ENCODE data around the gene TOR1A. TPM values are rescaled to one million over a fixed set of nuclear protein-coding genes. Genes with fewer than 3 reads are reported as not detected.

Gene TOR1A, protein sequence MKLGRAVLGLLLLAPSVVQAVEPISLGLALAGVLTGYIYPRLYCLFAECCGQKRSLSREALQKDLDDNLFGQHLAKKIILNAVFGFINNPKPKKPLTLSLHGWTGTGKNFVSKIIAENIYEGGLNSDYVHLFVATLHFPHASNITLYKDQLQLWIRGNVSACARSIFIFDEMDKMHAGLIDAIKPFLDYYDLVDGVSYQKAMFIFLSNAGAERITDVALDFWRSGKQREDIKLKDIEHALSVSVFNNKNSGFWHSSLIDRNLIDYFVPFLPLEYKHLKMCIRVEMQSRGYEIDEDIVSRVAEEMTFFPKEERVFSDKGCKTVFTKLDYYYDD
- 55.8 to 62.4 TPM (median 60.4 TPM) in 5 replicates for total RNA-seq (2022; extraction: Qiagen RNA extraction; ENCODE audit: low read depth)

DNA sequence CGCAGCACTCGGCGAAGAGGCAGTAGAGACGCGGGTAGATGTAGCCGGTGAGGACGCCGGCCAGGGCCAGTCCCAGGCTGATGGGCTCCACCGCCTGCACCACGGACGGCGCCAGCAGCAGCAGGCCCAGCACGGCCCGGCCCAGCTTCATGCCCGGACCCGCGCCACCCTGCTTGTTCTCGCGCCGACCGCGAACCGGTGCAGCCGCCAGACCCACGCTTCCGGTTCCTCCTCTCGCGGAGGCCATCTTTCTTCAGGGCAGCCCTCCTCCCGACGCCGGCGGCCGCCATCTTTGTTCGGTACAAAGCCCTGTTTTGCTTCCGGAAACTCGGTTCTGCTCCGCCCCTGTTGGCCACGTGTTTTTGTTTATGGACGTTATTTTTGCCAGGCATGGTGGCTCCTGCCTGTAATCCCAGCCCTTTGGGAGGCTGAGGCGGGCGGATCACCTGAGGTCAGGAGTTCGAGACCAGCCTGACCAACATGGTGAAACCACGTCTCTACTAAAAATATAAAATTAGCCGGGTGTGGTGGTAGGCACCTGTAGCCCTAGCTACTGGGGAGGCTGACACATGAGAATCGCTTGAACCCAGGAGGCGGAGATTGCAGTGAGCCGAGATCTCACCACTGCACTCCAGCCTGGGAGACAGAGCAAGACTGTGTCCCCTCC lies at the start of gene TOR1A:
Gene TOR1A (minus strand): TSS at position 202 of the 667 bp plus-strand sequence. CDS start 51 bp downstream, at position 151.

DNA sequence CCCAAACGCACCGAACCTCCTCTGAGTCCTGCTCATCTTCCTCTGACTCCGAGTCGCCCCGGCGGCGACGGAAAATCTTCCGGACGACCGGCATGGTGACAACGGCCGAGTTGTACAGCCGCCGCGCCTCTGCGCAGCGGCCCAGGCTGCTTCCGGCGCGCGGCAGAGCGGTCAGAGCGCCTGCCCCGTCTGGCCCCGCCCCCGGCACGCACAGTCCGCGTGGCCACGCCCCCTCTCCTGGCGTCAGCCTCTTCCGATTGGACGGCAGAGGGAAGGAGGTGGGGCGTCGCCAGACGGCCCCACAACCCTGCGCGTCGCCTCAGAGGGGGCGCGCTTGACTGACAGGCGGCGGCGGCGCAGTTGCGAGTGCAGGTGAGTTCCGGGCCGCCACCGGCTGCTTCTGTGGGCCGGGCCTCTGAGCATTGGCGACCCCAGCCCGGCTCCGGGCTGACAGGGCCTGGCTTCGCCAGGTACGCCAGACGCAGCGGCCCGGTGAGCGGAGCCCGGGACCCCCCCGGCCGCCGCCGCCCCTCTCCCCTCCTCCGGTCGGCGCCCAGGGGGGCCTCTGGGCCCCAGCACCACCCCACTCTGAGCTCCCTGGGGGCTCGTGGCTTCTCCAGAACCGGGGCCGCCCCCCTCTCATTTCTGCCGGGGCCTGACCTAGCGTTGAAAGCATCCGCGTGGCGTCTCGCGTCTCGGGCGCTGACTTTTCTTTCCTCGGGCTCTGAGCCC lies 11.4 kb upstream of the TOR1A start, which contains the start of the genes C9orf78 and USP20:
Gene C9orf78 (minus strand): TSS at position 148 of the 732 bp plus-strand sequence. CDS start 54 bp downstream, at position 94.
Gene USP20 (plus strand): TSS at position 331 of the 732 bp plus-strand sequence. CDS start 17,098 bp downstream, outside the sequence.

DNA sequence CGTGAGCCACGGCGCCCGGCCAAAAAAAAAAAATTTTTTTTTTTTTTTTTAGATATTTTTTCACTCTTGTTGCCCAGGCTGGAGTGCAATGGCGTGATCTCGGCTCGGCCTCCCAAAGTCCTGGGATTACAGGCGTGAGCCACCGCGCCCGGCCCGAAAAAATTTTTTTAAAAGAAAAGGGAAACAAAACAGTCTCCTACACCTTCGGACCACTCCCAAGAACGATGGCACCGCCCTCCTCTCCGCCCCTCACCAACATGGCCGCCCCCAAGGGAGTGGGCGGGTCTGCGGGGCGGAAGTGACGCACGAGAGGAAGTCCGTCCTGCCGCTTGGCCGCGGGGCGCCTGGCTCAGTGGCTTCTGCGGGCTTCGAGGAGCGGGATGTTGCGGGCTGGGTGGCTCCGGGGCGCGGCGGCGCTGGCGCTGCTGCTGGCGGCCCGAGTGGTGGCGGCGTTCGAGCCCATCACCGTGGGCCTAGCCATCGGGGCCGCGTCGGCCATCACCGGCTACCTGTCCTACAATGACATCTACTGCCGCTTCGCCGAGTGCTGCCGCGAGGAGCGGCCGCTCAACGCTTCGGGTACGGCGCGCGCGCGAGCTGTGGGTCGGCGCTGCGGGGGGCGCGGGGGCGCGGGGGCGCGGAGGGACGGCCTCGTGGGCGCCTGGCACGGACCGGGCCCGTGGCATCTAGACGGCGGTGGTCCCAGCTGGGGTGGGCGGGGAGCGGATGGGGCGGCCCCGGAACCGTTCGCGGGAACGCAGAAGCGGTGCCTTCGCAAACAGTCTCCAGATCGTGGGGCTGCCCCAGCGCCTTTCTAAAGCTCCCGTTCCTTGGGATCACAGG lies 20.9 kb downstream of the TOR1A start, which contains the start of gene TOR1B:
Gene TOR1B (plus strand): TSS at position 352 of the 843 bp plus-strand sequence. CDS start 29 bp downstream, at position 381.

Other genes starting within 250 kb of the TOR1A start
- not detected in 5 replicates for gene C9orf50, start 203.0 kb downstream of the TOR1A start, total RNA-seq (2022; extraction: Qiagen RNA extraction; ENCODE audit: low read depth)
- 71.6 to 104 TPM (median 93.0 TPM) in 5 replicates for gene NTMT1, start 198.0 kb downstream of the TOR1A start, total RNA-seq (2022; extraction: Qiagen RNA extraction; ENCODE audit: low read depth)
- 16.9 to 26.8 TPM (median 25.8 TPM) in 5 replicates for gene ASB6, start 182.0 kb downstream of the TOR1A start, total RNA-seq (2022; extraction: Qiagen RNA extraction; ENCODE audit: low read depth)
- 3.6 to 12.5 TPM (median 11.3 TPM) in 5 replicates for gene PRRX2, start 158.5 kb downstream of the TOR1A start, total RNA-seq (2022; extraction: Qiagen RNA extraction; ENCODE audit: low read depth)
- 117 to 168 TPM (median 139 TPM) in 5 replicates for gene PTGES, start 71.1 kb downstream of the TOR1A start, total RNA-seq (2022; extraction: Qiagen RNA extraction; ENCODE audit: low read depth)
- gene TOR1B, start 21.0 kb downstream of the TOR1A start, total RNA-seq (2022; extraction: Qiagen RNA extraction; ENCODE audit: low read depth) = 21.3 to 25.8 TPM (median 24.3 TPM) in 5 replicates
- gene C9orf78, start 11.1 kb upstream of the TOR1A start, total RNA-seq (2022; extraction: Qiagen RNA extraction; ENCODE audit: low read depth) = 49.5 to 64.6 TPM (median 52.2 TPM) in 5 replicates
- gene USP20, start 11.3 kb upstream of the TOR1A start, total RNA-seq (2022; extraction: Qiagen RNA extraction; ENCODE audit: low read depth) = 5.1 to 6.1 TPM (median 5.4 TPM) in 5 replicates
- gene FNBP1, start 219.1 kb upstream of the TOR1A start, total RNA-seq (2022; extraction: Qiagen RNA extraction; ENCODE audit: low read depth) = 11.6 to 15.5 TPM (median 13.8 TPM) in 5 replicates
- gene GPR107, start 229.8 kb upstream of the TOR1A start, total RNA-seq (2022; extraction: Qiagen RNA extraction; ENCODE audit: low read depth) = 23.5 to 30.6 TPM (median 26.8 TPM) in 5 replicates

All from A549 treated with ZK216348 at 1 μM for 4 hours (cell line).